Vagina (tissue), 2 donors: ENCODE results near the gene AKR1B15.
"Not testable (repeated sequence)": the region's sequence is repeated elsewhere in the genome, so short reads cannot be mapped to it uniquely, and the experiment has no call there.

Experiments
- POLR2A ChIP-seq, 2 donors: fragments of 450-650 bp; IDR thresholded peaks; one replicate each; pipeline ENCODE4 v1.6.1; 2017; ENCODE audit warnings: antibody characterized with exemption in 2 of 2, mild to moderate bottlenecking in 2 of 2, moderate library complexity in 2 of 2
- POLR2AphosphoS5 ChIP-seq, 2 donors: sonication (generic); formaldehyde crosslinking; IDR thresholded peaks; one replicate each; pipeline ENCODE4 v1.9.0; 2017; ENCODE audit warnings: antibody characterized with exemption in 2 of 2, mild to moderate bottlenecking in 2 of 2, low read depth in 1 of 2; ENCODE audit not compliant: insufficient read depth in 1 of 2
- TF ChIP-seq, protein P1 (sequence below), 3 experiments: fragments of 450-650 bp in 2 of 3; fragments of 200-600 bp in 1 of 3; sonication (generic) in 1 of 3; IDR thresholded peaks; one replicate each; pipeline ENCODE4 v1.5.1; 2017 to 2019; ENCODE audit warnings: antibody characterized with exemption in 3 of 3, mild to moderate bottlenecking in 2 of 3, moderate library complexity in 2 of 3

DNA sequence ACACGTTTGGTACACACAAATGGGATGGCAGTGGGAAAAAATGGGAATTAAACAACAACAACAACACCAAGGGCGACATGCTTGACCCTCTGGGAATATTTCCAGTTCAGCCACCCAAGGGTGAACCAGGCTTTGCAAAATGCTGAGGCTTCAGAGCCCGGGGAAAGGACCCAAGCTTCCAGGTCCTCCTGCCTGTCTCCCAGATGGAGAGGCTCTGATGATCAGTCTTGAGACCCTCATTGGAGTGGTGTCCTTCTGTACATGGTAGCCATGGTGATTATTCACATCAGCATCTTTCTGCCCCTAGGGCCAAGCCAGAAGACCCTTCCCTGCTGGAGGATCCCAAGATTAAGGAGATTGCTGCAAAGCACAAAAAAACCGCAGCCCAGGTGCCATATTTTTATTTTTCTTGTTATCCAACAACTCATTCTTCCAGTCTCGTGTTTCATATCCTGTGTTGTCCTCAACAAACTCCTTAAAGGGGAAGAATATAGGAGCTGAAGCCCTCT is 11.6 kb upstream of the AKR1B15 start:
- TF ChIP-seq POLR2A (IDR thresholded peaks at IDR 0.05); POLR2AphosphoS5 (IDR thresholded peaks at IDR 0.05; ENCODE audit: insufficient read depth in 1 of 2, low read depth in 1 of 2): not testable (repeated sequence)
- TF ChIP-seq, protein P1, sequence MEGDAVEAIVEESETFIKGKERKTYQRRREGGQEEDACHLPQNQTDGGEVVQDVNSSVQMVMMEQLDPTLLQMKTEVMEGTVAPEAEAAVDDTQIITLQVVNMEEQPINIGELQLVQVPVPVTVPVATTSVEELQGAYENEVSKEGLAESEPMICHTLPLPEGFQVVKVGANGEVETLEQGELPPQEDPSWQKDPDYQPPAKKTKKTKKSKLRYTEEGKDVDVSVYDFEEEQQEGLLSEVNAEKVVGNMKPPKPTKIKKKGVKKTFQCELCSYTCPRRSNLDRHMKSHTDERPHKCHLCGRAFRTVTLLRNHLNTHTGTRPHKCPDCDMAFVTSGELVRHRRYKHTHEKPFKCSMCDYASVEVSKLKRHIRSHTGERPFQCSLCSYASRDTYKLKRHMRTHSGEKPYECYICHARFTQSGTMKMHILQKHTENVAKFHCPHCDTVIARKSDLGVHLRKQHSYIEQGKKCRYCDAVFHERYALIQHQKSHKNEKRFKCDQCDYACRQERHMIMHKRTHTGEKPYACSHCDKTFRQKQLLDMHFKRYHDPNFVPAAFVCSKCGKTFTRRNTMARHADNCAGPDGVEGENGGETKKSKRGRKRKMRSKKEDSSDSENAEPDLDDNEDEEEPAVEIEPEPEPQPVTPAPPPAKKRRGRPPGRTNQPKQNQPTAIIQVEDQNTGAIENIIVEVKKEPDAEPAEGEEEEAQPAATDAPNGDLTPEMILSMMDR (IDR thresholded peaks at IDR 0.05) = not testable (repeated sequence)
